ENCODE results near the gene CKS2. TPM values are rescaled to one million over a fixed set of nuclear protein-coding genes. Genes with fewer than 3 reads are reported as not detected.

The CKS2 gene
- total and polyA plus RNA-seq, 4 experiments from 2014 or later, result 6.5 to 35.4 (median 16.4) TPM

DNA sequence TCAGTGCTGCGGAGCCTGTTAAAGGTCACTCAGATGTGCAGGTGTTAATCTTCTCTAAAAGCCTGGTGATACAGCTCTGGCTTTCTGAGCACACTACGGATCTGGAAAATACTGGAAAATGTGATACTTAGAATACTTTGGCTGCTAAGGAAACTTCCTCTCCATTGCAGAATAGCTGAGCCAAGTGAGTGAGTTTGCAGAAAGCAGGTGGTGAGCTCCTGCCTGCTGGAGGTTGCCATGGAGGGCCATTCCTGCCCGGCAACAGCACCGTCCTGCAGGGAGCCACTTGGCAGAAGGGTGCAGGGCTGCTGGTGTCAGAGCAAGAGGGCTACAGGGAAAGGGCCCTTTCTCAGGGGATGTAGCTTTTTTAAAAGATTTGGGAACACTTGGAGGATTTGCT lies 48.0 kb downstream of the CKS2 start:
- Mint-ChIP-seq H3K27me3 (no peaks in the 10 kb centered on the region), H3K4me1 (peaks cover 0 to 15% (median 4%) of the 10 kb centered on the region in 4 donors), H3K4me3 (no peak overlapping the region), H3K9me3 (peaks cover 0 to 2% (median 0%) of the 10 kb centered on the region in 8 donors), H3K27ac (peak overlapping the region in 3 of 7 donors; percentile 13 to 75 (median 43)), H3K36me3 (peaks cover 60 to 87% of the 10 kb centered on the region in 2 donors)
- no peaks in the 10 kb centered on the region for H3K27me3 ChIP-seq (ENCODE audit: insufficient read depth, low read length)
- no peaks in the 10 kb centered on the region for H3K9me3 ChIP-seq (ENCODE audit: control insufficient read depth in 1 of 2, low read length in 2 of 2)
- ChIA-PET POLR2A (ENCODE audit: partially characterized antibody) (no interaction called here), CTCF (ENCODE audit: partially characterized antibody) (no interaction called here)
- H3K4me3 ChIP-seq (ENCODE audit: low read length in 2 of 2), result no peak overlapping the region
- intact Hi-C loops (cut with micrococcal nuclease), result no loop called here
- no peaks in the 10 kb centered on the region for H3K4me1 ChIP-seq (ENCODE audit: insufficient read depth, low read length)
- DNase-seq, result no peak
- peaks cover 70% of the 10 kb centered on the region for H3K36me3 ChIP-seq (ENCODE audit: insufficient read depth, low read length)
- no peak overlapping the region for H3K27ac ChIP-seq (ENCODE audit: low read depth, low read length)

DNA sequence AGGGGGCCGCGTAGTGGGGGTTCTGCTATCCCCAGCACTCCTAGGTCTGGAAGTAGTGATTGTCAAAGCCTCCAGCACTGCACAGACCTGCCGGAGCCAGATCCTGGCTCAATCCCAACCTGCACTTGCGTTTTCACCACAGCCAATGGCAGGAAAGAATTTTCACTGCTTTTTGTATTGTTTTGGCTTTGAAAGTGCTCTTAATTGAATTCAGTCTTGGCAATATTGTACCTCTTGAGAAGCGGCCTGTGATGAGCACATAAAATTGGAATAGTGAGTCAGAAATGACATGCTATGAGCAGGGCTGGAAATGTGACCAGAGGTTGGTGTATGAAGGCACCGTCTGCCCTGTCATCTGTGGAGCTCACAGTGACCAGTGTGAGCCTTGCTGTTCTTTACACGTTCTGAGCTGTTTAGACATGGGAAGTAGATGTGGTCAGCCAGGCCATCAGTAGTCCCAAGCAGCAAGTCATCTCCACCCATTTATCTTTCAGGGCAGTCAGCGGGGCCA lies 48.8 kb downstream of the CKS2 start:
- Histone ChIP-seq H3K27me3 (ENCODE audit: insufficient read depth, low read length) (no peaks in the 10 kb centered on the region), H3K27ac (ENCODE audit: low read depth, low read length) (no peak overlapping the region), H3K9me3 (ENCODE audit: control insufficient read depth in 1 of 2, low read length in 2 of 2) (no peaks in the 10 kb centered on the region), H3K4me3 (ENCODE audit: low read length in 2 of 2) (no peak overlapping the region), H3K4me1 (ENCODE audit: insufficient read depth, low read length) (no peaks in the 10 kb centered on the region), H3K36me3 (ENCODE audit: insufficient read depth, low read length) (peaks cover 62% of the 10 kb centered on the region)
- ChIA-PET CTCF (ENCODE audit: partially characterized antibody) (no interaction called here), POLR2A (ENCODE audit: partially characterized antibody) (interaction anchor here (1.2 kb wide), 1 partner anchor 8 kb away, joined by 3 read pairs; no protein-coding TSS in a partner anchor)
- Mint-ChIP-seq H3K9me3 (peaks cover 0 to 4% (median 0%) of the 10 kb centered on the region in 8 donors), H3K27me3 (no peaks in the 10 kb centered on the region), H3K36me3 (peaks cover 55 to 79% of the 10 kb centered on the region in 2 donors), H3K27ac (peak overlapping the region in 5 of 7 donors; percentile 29 to 84 (median 67)), H3K4me1 (peaks cover 0 to 11% (median 3%) of the 10 kb centered on the region in 4 donors), H3K4me3 (no peak overlapping the region)
- no peak for DNase-seq
- intact Hi-C loops (cut with micrococcal nuclease), result no loop called here

DNA sequence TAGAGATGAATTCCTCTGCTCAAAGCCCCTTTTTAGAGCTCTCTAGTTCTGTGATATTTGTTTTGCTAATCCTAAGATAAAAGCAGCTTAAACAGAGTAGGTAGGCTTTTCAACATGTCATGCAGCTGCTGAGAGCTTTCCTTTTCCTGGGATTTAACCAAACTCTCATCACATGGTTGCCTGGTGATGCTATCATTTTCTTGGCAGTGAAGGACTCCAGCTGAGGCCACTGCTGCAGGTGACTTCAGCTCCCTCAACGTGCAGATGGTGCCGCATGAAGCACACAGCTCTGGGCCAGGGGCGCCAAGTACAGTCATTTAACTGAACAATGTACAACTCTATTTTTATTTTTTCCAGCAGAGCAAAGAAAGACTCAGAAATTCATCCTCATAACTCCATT lies 49.5 kb downstream of the CKS2 start:
- intact Hi-C loops (cut with micrococcal nuclease), result no loop called here
- Mint-ChIP-seq H3K27ac (peak overlapping the region in 6 of 7 donors; percentile 20 to 60 (median 46)), H3K36me3 (peaks cover 50 to 72% of the 10 kb centered on the region in 2 donors), H3K4me1 (peaks cover 0 to 11% (median 4%) of the 10 kb centered on the region in 4 donors), H3K27me3 (no peaks in the 10 kb centered on the region), H3K4me3 (no peak overlapping the region), H3K9me3 (peaks cover 0 to 4% (median 0%) of the 10 kb centered on the region in 8 donors)
- ChIA-PET POLR2A (ENCODE audit: partially characterized antibody) (interaction anchor here (1.2 kb wide), 1 partner anchor 9 kb away, joined by 3 read pairs; no protein-coding TSS in a partner anchor), CTCF (ENCODE audit: partially characterized antibody) (no interaction called here)
- Histone ChIP-seq H3K9me3 (ENCODE audit: control insufficient read depth in 1 of 2, low read length in 2 of 2) (no peaks in the 10 kb centered on the region), H3K4me3 (ENCODE audit: low read length in 2 of 2) (no peak overlapping the region), H3K27ac (ENCODE audit: low read depth, low read length) (no peak overlapping the region), H3K27me3 (ENCODE audit: insufficient read depth, low read length) (no peaks in the 10 kb centered on the region), H3K36me3 (ENCODE audit: insufficient read depth, low read length) (peaks cover 56% of the 10 kb centered on the region), H3K4me1 (ENCODE audit: insufficient read depth, low read length) (no peaks in the 10 kb centered on the region)
- no peak for DNase-seq

DNA sequence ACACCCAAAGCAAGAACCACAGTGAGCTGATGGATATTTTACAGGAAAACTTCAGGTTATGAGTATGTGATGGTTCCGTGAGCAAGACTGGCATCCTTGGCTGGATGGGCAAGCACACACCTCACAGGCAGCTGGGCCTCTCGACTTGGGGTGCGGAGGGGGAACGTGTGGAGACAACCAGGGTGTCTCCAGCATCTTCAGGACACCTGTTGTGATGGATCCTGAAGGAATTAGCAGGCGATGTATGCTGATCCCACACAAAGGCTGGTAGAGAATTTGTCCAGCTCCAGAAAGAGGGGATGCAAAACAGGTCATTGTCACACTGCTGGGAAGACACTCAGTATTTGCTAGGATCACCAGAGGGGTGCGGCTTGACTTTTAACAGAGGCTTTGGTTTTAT lies 50.0 kb downstream of the CKS2 start:
- Mint-ChIP-seq H3K36me3 (peaks cover 45 to 66% of the 10 kb centered on the region in 2 donors), H3K27ac (peak overlapping the region in 6 of 7 donors; percentile 2 to 75 (median 40)), H3K9me3 (peaks cover 0 to 4% (median 0%) of the 10 kb centered on the region in 8 donors), H3K4me3 (no peak overlapping the region), H3K27me3 (no peaks in the 10 kb centered on the region), H3K4me1 (peaks cover 0 to 11% (median 7%) of the 10 kb centered on the region in 4 donors)
- no peak for DNase-seq
- CTCF ChIA-PET (ENCODE audit: partially characterized antibody), result no interaction called here
- intact Hi-C loops (cut with micrococcal nuclease), result no loop called here
- Histone ChIP-seq H3K4me3 (ENCODE audit: low read length in 2 of 2) (no peak overlapping the region), H3K9me3 (ENCODE audit: control insufficient read depth in 1 of 2, low read length in 2 of 2) (no peaks in the 10 kb centered on the region), H3K36me3 (ENCODE audit: insufficient read depth, low read length) (peaks cover 54% of the 10 kb centered on the region), H3K27me3 (ENCODE audit: insufficient read depth, low read length) (no peaks in the 10 kb centered on the region), H3K4me1 (ENCODE audit: insufficient read depth, low read length) (no peaks in the 10 kb centered on the region), H3K27ac (ENCODE audit: low read depth, low read length) (no peak overlapping the region)
- POLR2A ChIA-PET (ENCODE audit: partially characterized antibody), result interaction anchor here (1.2 kb wide), 1 partner anchor 9 kb away, joined by 3 read pairs; no protein-coding TSS in a partner anchor

DNA sequence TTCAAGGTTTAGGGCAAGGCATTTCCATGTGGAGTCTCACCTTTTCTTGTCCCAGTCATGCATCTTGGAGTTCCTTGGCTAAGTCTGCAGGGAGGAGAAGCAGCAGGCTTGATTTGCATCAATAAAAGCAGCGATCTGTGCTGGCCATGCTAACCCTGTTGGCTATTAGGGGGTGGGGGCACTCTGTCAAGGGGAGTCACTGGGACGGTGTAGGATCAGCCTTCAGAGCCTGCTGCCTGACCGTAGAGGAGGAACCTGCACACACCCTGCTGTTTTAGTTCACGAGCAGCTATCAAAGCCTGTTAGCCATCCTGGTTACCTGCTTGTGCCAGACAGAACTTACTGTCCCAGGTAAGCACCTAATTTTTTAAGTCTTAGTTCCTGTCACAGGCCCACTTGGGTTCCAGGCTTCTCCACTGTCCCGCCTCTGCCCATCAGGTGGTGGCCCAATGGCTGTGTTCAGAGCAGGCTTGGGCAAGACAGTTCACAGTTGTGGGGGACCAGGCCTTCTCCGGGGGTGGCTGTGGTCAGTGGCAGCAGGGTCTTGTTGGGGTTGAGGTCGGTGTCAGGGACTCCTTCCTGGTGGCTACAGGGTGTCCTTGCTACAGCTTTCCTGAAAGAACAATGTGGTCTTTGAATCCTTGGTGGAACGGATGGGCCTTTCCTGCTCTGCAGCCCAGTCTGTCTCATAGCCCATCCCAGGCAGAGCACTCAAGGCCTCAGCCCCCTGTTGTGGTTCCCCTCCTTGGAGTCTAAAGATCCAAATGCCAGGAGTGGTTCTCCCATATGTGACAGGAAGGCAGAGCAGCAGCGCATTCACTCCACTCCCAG lies 51.0 kb downstream of the CKS2 start:
- intact Hi-C loops (cut with micrococcal nuclease), result no loop called here
- peak in 1 of 5 donors; percentile 26 for DNase-seq
- Mint-ChIP-seq H3K36me3 (peaks cover 38 to 56% of the 10 kb centered on the region in 2 donors), H3K4me3 (no peak overlapping the region), H3K9me3 (peaks cover 0 to 4% (median 0%) of the 10 kb centered on the region in 8 donors), H3K27ac (peak overlapping the region in 6 of 7 donors; percentile 10 to 75 (median 53)), H3K4me1 (peaks cover 0 to 11% (median 7%) of the 10 kb centered on the region in 4 donors), H3K27me3 (no peaks in the 10 kb centered on the region)
- ChIA-PET CTCF (ENCODE audit: partially characterized antibody) (no interaction called here), POLR2A (ENCODE audit: partially characterized antibody) (interaction anchor here (0.6 to 1.5 kb wide), 3 partner anchors 12 to 37 kb away, joined by 3 read pairs; no protein-coding TSS in a partner anchor)
- H3K4me3 ChIP-seq (ENCODE audit: low read length in 2 of 2), result no peak overlapping the region
- H3K9me3 ChIP-seq (ENCODE audit: control insufficient read depth in 1 of 2, low read length in 2 of 2), result no peaks in the 10 kb centered on the region
- no peak overlapping the region for H3K27ac ChIP-seq (ENCODE audit: low read depth, low read length)
- peaks cover 46% of the 10 kb centered on the region for H3K36me3 ChIP-seq (ENCODE audit: insufficient read depth, low read length)
- H3K4me1 ChIP-seq (ENCODE audit: insufficient read depth, low read length), result no peaks in the 10 kb centered on the region
- no peaks in the 10 kb centered on the region for H3K27me3 ChIP-seq (ENCODE audit: insufficient read depth, low read length)

DNA sequence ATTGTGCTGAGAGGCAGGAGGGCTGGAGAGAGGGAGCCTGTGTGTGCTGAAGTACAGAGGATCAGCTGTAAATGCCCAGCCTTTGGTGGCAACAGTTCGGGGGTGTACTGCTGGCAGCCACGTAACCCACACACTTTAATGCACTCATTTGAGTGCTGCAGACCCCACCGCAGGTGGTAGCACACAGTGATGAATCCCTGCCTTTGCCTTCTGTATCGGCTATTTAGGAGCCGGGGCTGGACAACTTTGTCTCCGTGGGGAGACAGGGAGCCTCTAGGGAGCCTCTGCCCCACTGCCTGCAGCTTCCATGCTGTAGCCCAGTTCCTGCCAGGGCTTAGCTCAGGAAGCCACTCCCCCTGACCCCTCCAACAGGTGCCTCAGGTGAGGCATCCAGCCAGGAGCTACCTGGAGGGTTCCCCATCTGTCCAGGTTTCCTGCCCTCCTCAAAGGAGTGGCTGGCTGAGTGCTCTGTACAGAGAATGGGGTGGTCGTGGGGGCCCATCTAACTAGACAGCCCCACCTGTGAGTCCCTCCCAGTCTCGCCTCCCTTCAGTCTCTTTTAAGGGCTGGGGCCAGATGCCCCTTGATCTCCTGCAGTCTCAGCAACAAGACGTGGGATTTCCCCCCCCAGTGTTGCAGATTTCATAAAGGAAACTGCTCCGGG lies 51.8 kb downstream of the CKS2 start:
- H3K4me3 Mint-ChIP-seq, result no peak overlapping the region
- intact Hi-C loops (cut with micrococcal nuclease), result no loop called here
- CTCF ChIA-PET (ENCODE audit: partially characterized antibody), result no interaction called here
- peak in 1 of 5 donors; percentile 20 for DNase-seq
- peak overlapping the region in 4 of 7 donors; percentile 10 to 63 (median 46) for H3K27ac Mint-ChIP-seq
- H3K4me3 ChIP-seq (ENCODE audit: low read length in 2 of 2), result no peak overlapping the region
- H3K27me3 ChIP-seq (ENCODE audit: insufficient read depth, low read length), result no peaks in the 10 kb centered on the region
- H3K27me3 Mint-ChIP-seq, result no peaks in the 10 kb centered on the region
- no peak overlapping the region for H3K27ac ChIP-seq (ENCODE audit: low read depth, low read length)
- H3K4me1 Mint-ChIP-seq, result peaks cover 0 to 11% (median 7%) of the 10 kb centered on the region in 4 donors
- POLR2A ChIA-PET (ENCODE audit: partially characterized antibody), result interaction anchor here (0.6 to 1.5 kb wide), 4 partner anchors 10 to 38 kb away, joined by 3 read pairs; no protein-coding TSS in a partner anchor
- H3K36me3 ChIP-seq (ENCODE audit: insufficient read depth, low read length), result peaks cover 39% of the 10 kb centered on the region
- peaks cover 31 to 49% of the 10 kb centered on the region in 2 donors for H3K36me3 Mint-ChIP-seq
- no peaks in the 10 kb centered on the region for H3K9me3 ChIP-seq (ENCODE audit: control insufficient read depth in 1 of 2, low read length in 2 of 2)
- H3K9me3 Mint-ChIP-seq, result peaks cover 0 to 4% (median 0%) of the 10 kb centered on the region in 8 donors
- no peaks in the 10 kb centered on the region for H3K4me1 ChIP-seq (ENCODE audit: insufficient read depth, low read length)

DNA sequence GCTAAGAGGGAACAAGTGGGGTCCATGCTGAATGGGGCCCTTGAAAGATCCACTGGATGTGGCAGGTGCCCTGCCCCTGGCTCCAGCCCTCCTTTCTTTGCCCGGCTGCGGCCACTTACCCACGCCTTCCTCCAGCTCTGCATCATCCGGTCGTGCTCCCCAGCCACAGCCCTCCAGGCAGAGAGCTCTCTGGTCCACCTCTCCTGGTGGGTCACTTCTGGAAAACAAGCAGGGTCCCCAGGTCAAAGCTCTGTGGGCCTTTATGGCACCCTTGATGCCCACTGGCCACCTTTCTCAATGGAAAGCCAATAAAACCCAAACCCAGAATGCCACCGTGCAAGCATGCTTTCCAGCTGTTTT lies 52.3 kb downstream of the CKS2 start:
- peaks cover 29 to 44% of the 10 kb centered on the region in 2 donors for H3K36me3 Mint-ChIP-seq
- ChIA-PET POLR2A (ENCODE audit: partially characterized antibody) (interaction anchor here (1.0 to 1.5 kb wide), 3 partner anchors 10 to 17 kb away, joined by 3 read pairs; no protein-coding TSS in a partner anchor), CTCF (ENCODE audit: partially characterized antibody) (no interaction called here)
- peak overlapping the region in 1 of 8 donors; percentile 29 for H3K4me3 Mint-ChIP-seq
- H3K36me3 ChIP-seq (ENCODE audit: insufficient read depth, low read length), result peaks cover 34% of the 10 kb centered on the region
- H3K4me1 ChIP-seq (ENCODE audit: insufficient read depth, low read length), result no peaks in the 10 kb centered on the region
- H3K4me1 Mint-ChIP-seq, result peaks cover 0 to 11% (median 7%) of the 10 kb centered on the region in 4 donors
- no peaks in the 10 kb centered on the region for H3K9me3 ChIP-seq (ENCODE audit: control insufficient read depth in 1 of 2, low read length in 2 of 2)
- peaks cover 0 to 8% (median 0%) of the 10 kb centered on the region in 8 donors for H3K9me3 Mint-ChIP-seq
- H3K27me3 ChIP-seq (ENCODE audit: insufficient read depth, low read length), result no peaks in the 10 kb centered on the region
- H3K27ac ChIP-seq (ENCODE audit: low read depth, low read length), result no peak overlapping the region
- intact Hi-C loops (cut with micrococcal nuclease), result no loop called here
- H3K4me3 ChIP-seq (ENCODE audit: low read length in 2 of 2), result no peak overlapping the region
- H3K27ac Mint-ChIP-seq, result peak overlapping the region in 3 of 7 donors; percentile 13 to 50 (median 41)
- no peak for DNase-seq
- no peaks in the 10 kb centered on the region for H3K27me3 Mint-ChIP-seq

Measured in CD4-positive, alpha-beta memory T cell (primary cell).